H1 (cell line): ENCODE results near the gene LCN15. TPM values are rescaled to one million over a fixed set of nuclear protein-coding genes. Genes with fewer than 3 reads are reported as not detected.

Experiments used
- CTCF ChIA-PET: fragments of 300-600 bp; sonication (Branson Sonifier 250); formaldehyde crosslinking; loops from one replicate; lab custom pipeline; 2021; ENCODE audit not compliant: partially characterized antibody; lab: Charles Lee
- POLR2A ChIA-PET: fragments of 300-600 bp; sonication (Branson Sonifier 250); formaldehyde crosslinking; loops from one replicate; lab custom pipeline; 2021; ENCODE audit warnings: inconsistent platforms; ENCODE audit not compliant: partially characterized antibody; lab: Charles Lee
- DNase-seq, 2 experiments: peaks; one replicate each; pipeline versions ENCODE4 v3.0.0 to v3.0.0-alpha.2; 2010 to 2022; ENCODE audit warnings: low spot score in 2 of 2, low read depth in 1 of 2, mixed read lengths in 1 of 2
- FAIRE-seq: peaks from 2 replicates; lab custom pipeline; 2011; peaks lifted over from hg19 to GRCh38; lab: Jason Lieb, UNC
- H2AFZ ChIP-seq: 2 replicates; pipeline ENCODE4 v1.8.1; 2012; ENCODE audit warnings: low read length, inconsistent platforms
- H2AK5ac ChIP-seq: 2 replicates; pipeline ENCODE4 v1.6.1; 2013; ENCODE audit warnings: low read depth, low read length
- H2BK120ac ChIP-seq: replicated peaks from 2 replicates; pipeline ENCODE3; 2013; ENCODE audit warnings: low read depth, low read length, inconsistent platforms
- H2BK12ac ChIP-seq: 2 replicates; pipeline ENCODE4 v1.6.1; 2013; ENCODE audit warnings: low read depth, low read length
- H2BK15ac ChIP-seq: 2 replicates; pipeline ENCODE4 v1.6.1; 2013; ENCODE audit warnings: low read length
- H2BK20ac ChIP-seq: 2 replicates; pipeline ENCODE4 v1.6.1; 2013; ENCODE audit warnings: low read length
- H2BK5ac ChIP-seq: 2 replicates; pipeline ENCODE4 v1.6.1; 2013; ENCODE audit warnings: low read depth, low read length
- H3K14ac ChIP-seq: 2 replicates; pipeline ENCODE4 v1.6.1; 2013; ENCODE audit warnings: inconsistent platforms; ENCODE audit not compliant: insufficient read length
- H3K18ac ChIP-seq: 2 replicates; pipeline ENCODE4 v1.6.1; 2013; ENCODE audit warnings: low read length; ENCODE audit errors: extremely low read depth
- H3K23ac ChIP-seq: 2 replicates; pipeline ENCODE4 v1.6.1; 2013; ENCODE audit warnings: inconsistent platforms; ENCODE audit not compliant: insufficient read length
- H3K23me2 ChIP-seq: 2 replicates; pipeline ENCODE4 v1.6.1; 2013; ENCODE audit warnings: low read depth, low read length
- H3K27ac ChIP-seq: 2 replicates; pipeline ENCODE4 v1.6.1; 2011; ENCODE audit warnings: low read depth, low read length, inconsistent platforms
- H3K27me3 ChIP-seq, 4 experiments: replicated peaks in 1 of 4; 1 replicate in 1 of 4; 2 replicates in 3 of 4; pipeline versions ENCODE4 v1.6.1 to v1.8.1; 2011 to 2013; ENCODE audit warnings: low read length in 3 of 4, mild to moderate bottlenecking in 3 of 4, inconsistent platforms in 2 of 4, mixed read lengths in 2 of 4, moderate library complexity in 1 of 4; ENCODE audit not compliant: control insufficient read depth in 3 of 4, insufficient read depth in 3 of 4; ENCODE audit errors: extremely low read depth in 1 of 4
- H3K36me3 ChIP-seq, 4 experiments: 2 replicates each; pipeline versions ENCODE4 v1.6.1 to v1.8.1; 2011 to 2013; ENCODE audit warnings: mild to moderate bottlenecking in 4 of 4, low read length in 3 of 4, moderate library complexity in 2 of 4, control low read depth in 1 of 4, inconsistent platforms in 1 of 4; ENCODE audit not compliant: insufficient read depth in 4 of 4, control insufficient read depth in 2 of 4
- H3K4ac ChIP-seq: replicated peaks from 2 replicates; pipeline ENCODE3; 2013; ENCODE audit warnings: low read length, low read depth, mixed read lengths, inconsistent platforms; ENCODE audit not compliant: insufficient read length
- H3K4me1 ChIP-seq, 4 experiments: replicated peaks in 1 of 4; 1 replicate in 1 of 4; 2 replicates in 3 of 4; pipeline versions ENCODE4 v1.6.1 to v1.8.1; 2011 to 2013; ENCODE audit warnings: low read length in 3 of 4, inconsistent platforms in 2 of 4, mixed read lengths in 1 of 4; ENCODE audit not compliant: insufficient read depth in 4 of 4, control insufficient read depth in 3 of 4
- H3K4me2 ChIP-seq, 2 experiments: 2 replicates each; pipeline versions ENCODE4 v1.6.1 to v1.8.1; 2011 to 2013; ENCODE audit warnings: low read depth in 2 of 2, low read length in 2 of 2, control low read depth in 1 of 2, inconsistent platforms in 1 of 2, mild to moderate bottlenecking in 1 of 2; ENCODE audit not compliant: insufficient read depth in 1 of 2
- H3K4me3 ChIP-seq, 4 experiments: fragments of 200-600, 300-600 bp in 1 of 4; sonication (generic), shearing (Covaris generic), sonication (Bioruptor Twin) in 1 of 4; 2 replicates each; pipeline versions ENCODE4 v1.5.1 to v1.8.1; 2011 to 2016; ENCODE audit warnings: low read length in 4 of 4, low read depth in 3 of 4, control low read depth in 2 of 4, inconsistent platforms in 2 of 4, mild to moderate bottlenecking in 2 of 4, mixed read lengths in 1 of 4, moderate library complexity in 1 of 4; ENCODE audit not compliant: insufficient read depth in 2 of 4; ENCODE audit errors: extremely low read depth in 1 of 4
- H3K56ac ChIP-seq: replicated peaks from 2 replicates; pipeline ENCODE3; 2013; ENCODE audit warnings: low read depth, mild to moderate bottlenecking, mixed read lengths, low read length, inconsistent platforms; ENCODE audit not compliant: insufficient read length
- H3K79me1 ChIP-seq: 2 replicates; pipeline ENCODE4 v1.6.1; 2013; ENCODE audit warnings: low read depth, low read length, control low read depth
- H3K79me2 ChIP-seq, 2 experiments: 2 replicates each; pipeline versions ENCODE4 v1.6.1 to v1.8.1; 2012 to 2013; ENCODE audit warnings: low read length in 2 of 2, mild to moderate bottlenecking in 2 of 2, inconsistent platforms in 1 of 2; ENCODE audit not compliant: insufficient read depth in 2 of 2, control insufficient read depth in 1 of 2
- H3K9ac ChIP-seq, 4 experiments: replicated peaks in 1 of 4; 1 replicate in 1 of 4; 2 replicates in 3 of 4; pipeline versions ENCODE4 v1.6.1 to v1.8.1; 2011 to 2013; ENCODE audit warnings: low read depth in 3 of 4, low read length in 3 of 4, control low read depth in 2 of 4, mild to moderate bottlenecking in 2 of 4, moderate library complexity in 2 of 4, inconsistent platforms in 1 of 4; ENCODE audit errors: extremely low read depth in 1 of 4
- H3K9me3 ChIP-seq, 2 experiments: 2 replicates each; pipeline versions ENCODE4 v1.6.1 to v1.8.1; 2012 to 2013; ENCODE audit warnings: mild to moderate bottlenecking in 2 of 2, moderate library complexity in 2 of 2, control low read depth in 1 of 2, inconsistent platforms in 1 of 2, low read depth in 1 of 2, low read length in 1 of 2, mixed read lengths in 1 of 2; ENCODE audit not compliant: insufficient read depth in 2 of 2
- H4K20me1 ChIP-seq, 2 experiments: replicated peaks in 1 of 2; 2 replicates each; pipeline versions ENCODE3 to v1.8.1; 2011 to 2013; ENCODE audit warnings: inconsistent platforms in 2 of 2, low read length in 2 of 2, mild to moderate bottlenecking in 1 of 2; ENCODE audit not compliant: insufficient read depth in 2 of 2, control insufficient read depth in 1 of 2
- H4K5ac ChIP-seq: 2 replicates; pipeline ENCODE4 v1.6.1; 2013; ENCODE audit warnings: low read length, low read depth, mixed read lengths, inconsistent platforms; ENCODE audit not compliant: insufficient read length
- H4K8ac ChIP-seq: 2 replicates; pipeline ENCODE4 v1.8.0; 2013; ENCODE audit warnings: mild to moderate bottlenecking, moderate library complexity, low read length, inconsistent platforms; ENCODE audit not compliant: insufficient read depth; ENCODE audit errors: extremely low read depth
- H4K91ac ChIP-seq: replicated peaks from 2 replicates; pipeline ENCODE3; 2013; ENCODE audit warnings: low read length, mixed read lengths, inconsistent platforms; ENCODE audit not compliant: insufficient read length
- CREB1 ChIP-seq: IDR thresholded peaks from 2 replicates; pipeline ENCODE4 v1.6.1; 2012; ENCODE audit warnings: inconsistent platforms
- HDAC2 ChIP-seq, 2 experiments: fragments of 300-600 bp in 1 of 2; sonication (generic) in 1 of 2; IDR thresholded peaks; 2 replicates each; pipeline ENCODE4 v1.6.1; 2011 to 2012; ENCODE audit warnings: low read depth in 2 of 2, low read length in 2 of 2, mild to moderate bottlenecking in 2 of 2, moderate library complexity in 2 of 2, borderline replicate concordance in 1 of 2, inconsistent platforms in 1 of 2
- KDM5A ChIP-seq: fragments of 200-600 bp; IDR thresholded peaks from 2 replicates; pipeline ENCODE4 v1.7.1; 2012; ENCODE audit warnings: mild to moderate bottlenecking, low read length, inconsistent platforms, mixed read lengths
- MAFK ChIP-seq: IDR thresholded peaks from 2 replicates; pipeline ENCODE4 v1.6.1; 2012; ENCODE audit warnings: low read depth, mild to moderate bottlenecking, improper control_type of control experiment, low read length
- PHF8 ChIP-seq: fragments of 200-600 bp; sonication (generic); conservative IDR thresholded peaks from 2 replicates; pipeline ENCODE4 v1.7.1; 2012; ENCODE audit warnings: low read depth, mild to moderate bottlenecking, inconsistent platforms, low read length, moderate library complexity
- POU5F1 ChIP-seq: IDR thresholded peaks from 2 replicates; pipeline ENCODE4 v1.6.1; 2011; ENCODE audit warnings: low read depth, mild to moderate bottlenecking, low read length, moderate library complexity
- RAD21 ChIP-seq, 2 experiments: IDR thresholded peaks in 1 of 2; conservative IDR thresholded peaks in 1 of 2; 2 replicates each; pipeline ENCODE4 v1.6.1; 2011; ENCODE audit warnings: low read depth in 2 of 2, low read length in 2 of 2, improper control_type of control experiment in 1 of 2, inconsistent platforms in 1 of 2, mild to moderate bottlenecking in 1 of 2, moderate library complexity in 1 of 2
- RFX5 ChIP-seq: IDR thresholded peaks from 2 replicates; pipeline ENCODE4 v1.6.1; 2011; ENCODE audit warnings: low read depth, low read length, improper control_type of control experiment, borderline replicate concordance
- RXRA ChIP-seq: IDR thresholded peaks from 2 replicates; pipeline ENCODE4 v1.6.1; 2011; ENCODE audit warnings: low read depth, mild to moderate bottlenecking, low read length, moderate library complexity; ENCODE audit not compliant: insufficient read depth
- SP4 ChIP-seq: IDR thresholded peaks from 2 replicates; pipeline ENCODE4 v1.6.1; 2012; ENCODE audit warnings: low read length, inconsistent platforms
- TBP ChIP-seq: IDR thresholded peaks from 2 replicates; pipeline ENCODE4 v1.6.1; 2011; ENCODE audit warnings: low read depth, low read length, improper control_type of control experiment
- USF2 ChIP-seq: IDR thresholded peaks from 2 replicates; pipeline ENCODE4 v1.6.1; 2011; ENCODE audit warnings: low read length, improper control_type of control experiment
- WGBS, 2 experiments: shearing (Covaris generic) in 1 of 2; methylation state at CpG; one replicate each; pipeline versions ENCODE4 v1.1.6 to v1.1.7; 2013 to 2015; ENCODE audit warnings: low lambda C conversion rate in 2 of 2, mixed read lengths in 2 of 2, inconsistent platforms in 1 of 2, low coverage in 1 of 2, missing lambda C conversion rate in 1 of 2; ENCODE audit not compliant: insufficient replicate concordance in 2 of 2, insufficient coverage in 1 of 2, insufficient read length in 1 of 2; ENCODE audit errors: extremely low coverage in 1 of 2, missing lambda C conversion rate in 1 of 2; 5-methylcytosine and 5-hydroxymethylcytosine counted together
- polyA plus RNA-seq, 7 experiments: library from polyadenylated mRNA; depleted of rRNA in 3 of 7; stranded (reverse) in 5 of 7; unstranded in 2 of 7; fragments of >200 nt in 5 of 7; fragments of 200-250 nt in 2 of 7; gene quantifications; 1 replicate in 5 of 7; 2 replicates in 1 of 7; 4 replicates in 1 of 7; pipeline versions ENCODE4 v1.2.1 to v1.2.3, GENCODE V29; 2011 to 2013; ENCODE audit warnings: missing spikeins in 2 of 7, mixed read lengths in 2 of 7
- total RNA-seq: library from RNA; stranded (reverse); fragmentation: NEBNext Ultra II Directional; extraction: Animal tissue kit (Norgen Biotek cat#: 25700); gene quantifications from 2 replicates; pipeline ENCODE4 v1.2.1, GENCODE V29; 2021

LCN15 gene
- total and polyA plus RNA-seq, 2 of the 8 experiments (the other 6 are each of a cell fraction or from before 2014, with no cell fraction given) = 0.08 to 0.47 TPM

DNA sequence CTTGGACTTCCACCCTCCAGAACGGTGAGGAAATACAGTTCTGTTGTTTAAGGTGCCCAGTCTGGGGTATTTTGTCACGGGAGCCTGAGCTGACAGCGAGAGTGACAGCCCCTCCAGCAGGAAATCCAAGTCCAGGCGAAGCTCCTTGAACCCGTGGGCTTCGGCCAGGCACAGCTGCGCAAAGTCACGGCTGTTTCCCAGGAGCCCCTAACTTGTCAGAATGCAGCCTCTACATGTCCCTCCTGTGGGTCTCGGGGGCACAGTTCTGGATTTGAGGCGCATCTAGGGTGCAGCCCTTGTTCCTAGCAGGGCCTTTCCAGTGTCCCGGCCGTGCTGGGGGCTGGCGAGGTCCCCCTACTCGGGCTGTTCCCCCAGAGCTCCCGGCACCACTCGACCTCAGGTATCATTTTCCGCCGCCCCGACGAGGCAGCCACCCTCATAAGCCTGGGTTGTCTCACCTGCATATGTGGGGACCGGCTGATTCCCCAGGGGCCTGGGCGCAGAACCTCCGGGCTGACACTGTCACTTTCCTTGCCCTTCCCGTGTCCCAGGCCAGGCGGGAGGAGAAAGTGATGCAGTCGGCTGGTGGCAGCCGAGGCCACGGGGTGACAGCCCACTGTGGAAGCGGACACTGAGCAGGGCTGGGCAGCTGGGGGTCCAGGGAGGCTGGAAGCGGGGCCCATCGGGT lies 10.8 kb downstream of the LCN15 start:
- no peak overlapping the region for H2BK20ac ChIP-seq
- no peaks in the 10 kb centered on the region for H3K79me2 ChIP-seq
- no peak overlapping the region for H4K5ac ChIP-seq
- H4K20me1 ChIP-seq = no peaks in the 10 kb centered on the region
- no peak overlapping the region for H3K9ac ChIP-seq
- no peaks in the 10 kb centered on the region; a peak in 1 of 7 replicates for H3K4me1 ChIP-seq
- H3K27me3 ChIP-seq = no peaks in the 10 kb centered on the region
- H3K56ac ChIP-seq = no peak overlapping the region
- DNase-seq (no peak), FAIRE-seq (no peak)
- H3K4ac ChIP-seq = no peak overlapping the region
- no peak overlapping the region for H4K8ac ChIP-seq
- WGBS, 2 experiments = 92% methylated on average over 31 of the region's 31 CpGs; no CpG with 5 or more reads in 1 of the 2 experiments
- no peak overlapping the region for H3K4me3 ChIP-seq
- H3K14ac ChIP-seq = no peak overlapping the region
- no peak overlapping the region for H3K23ac ChIP-seq
- no peak overlapping the region for H2BK15ac ChIP-seq
- peaks cover 3 to 12% of the 10 kb centered on the region in 2 experiments; a peak in 1 of 4 replicates for H3K9me3 ChIP-seq
- no peak overlapping the region for H2BK120ac ChIP-seq
- ChIA-PET POLR2A (interaction anchor here (1.1 to 2.6 kb wide), 2 partner anchors 26 to 86 kb away, joined by 3 to 13 read pairs; no protein-coding TSS in a partner anchor), CTCF (no interaction called here)
- H3K18ac ChIP-seq = no peak overlapping the region
- H2BK5ac ChIP-seq = no peak overlapping the region
- H3K36me3 ChIP-seq = no peaks in the 10 kb centered on the region
- no peaks in the 10 kb centered on the region for H3K79me1 ChIP-seq
- H2BK12ac ChIP-seq = no peak overlapping the region
- no peak overlapping the region for H2AFZ ChIP-seq
- no peak overlapping the region for H3K4me2 ChIP-seq
- H2AK5ac ChIP-seq = no peak overlapping the region
- H3K27ac ChIP-seq = no peak overlapping the region; the same call in 1 of the 2 replicates
- H3K23me2 ChIP-seq = no peaks in the 10 kb centered on the region
- H4K91ac ChIP-seq = no peak overlapping the region
- TF ChIP-seq SP4 = no peak
- no peak for TF ChIP-seq TBP
- TF ChIP-seq CREB1 = no peak
- no peak for TF ChIP-seq POU5F1
- TF ChIP-seq RFX5 = no peak
- no peak for TF ChIP-seq PHF8
- TF ChIP-seq KDM5A = no peak
- no peak for TF ChIP-seq RXRA
- no peak for TF ChIP-seq MAFK
- TF ChIP-seq USF2 = no peak
- TF ChIP-seq RAD21 (IDR thresholded peaks at IDR 0.05 in 1 of 2, conservative IDR thresholded peaks at IDR 0.05 in 1 of 2; ENCODE audit: low read depth in 2 of 2, low read length in 2 of 2) = no peak
- no peak for TF ChIP-seq HDAC2 (IDR thresholded peaks at IDR 0.05; ENCODE audit: borderline replicate concordance in 1 of 2, low read depth in 2 of 2, low read length in 2 of 2)
